GM18519 (cell line): ENCODE measurements around the gene DDX47.
"Not testable (repeated sequence)": the region's sequence is repeated elsewhere in the genome, so short reads cannot be mapped to it uniquely, and the experiment has no call there.

Experiments used
- ATAC-seq: cut with Tn5 transposase; IDR thresholded peaks from one replicate; pipeline ENCODE4 v1.9.1; 2021; ENCODE audit warnings: mild to moderate bottlenecking, moderate library complexity; ENCODE audit not compliant: unreplicated experiment, low FRiP score

The DDX47 gene

GRCh38 chr12:12819752-12820311 is 6.7 kb downstream of the DDX47 start:
- no peak for ATAC-seq

GRCh38 chr12:12820376-12820775 is 7.2 kb downstream of the DDX47 start:
- ATAC-seq, result not testable (repeated sequence)

- peak; percentile 71 for ATAC-seq
Measured at GRCh38 chr12:12821975-12822374, 8.8 kb downstream of the DDX47 start.

- no peak for ATAC-seq
Measured at GRCh38 chr12:12822886-12823285, 9.7 kb downstream of the DDX47 start.

GRCh38 chr12:12823300-12823699 is 10.2 kb downstream of the DDX47 start:
- no peak for ATAC-seq

- ATAC-seq, result no peak
Measured at GRCh38 chr12:12823811-12824210, 10.7 kb downstream of the DDX47 start.

GRCh38 chr12:12835378-12836146 is 22.4 kb downstream of the DDX47 start:
- no peak for ATAC-seq

- no peak for ATAC-seq
Measured at GRCh38 chr12:12836571-12836970, 23.4 kb downstream of the DDX47 start.

GRCh38 chr12:12837025-12837812 is 24.1 kb downstream of the DDX47 start:
- no peak for ATAC-seq

- ATAC-seq, result no peak
Measured at GRCh38 chr12:12837813-12838153, 24.6 kb downstream of the DDX47 start.

- ATAC-seq, result no peak
Measured at GRCh38 chr12:12839003-12839395, 25.9 kb downstream of the DDX47 start.

GRCh38 chr12:12839439-12839838 is 26.3 kb downstream of the DDX47 start:
- not testable (repeated sequence) for ATAC-seq

GRCh38 chr12:12839873-12840579 is 26.9 kb downstream of the DDX47 start:
- no peak for ATAC-seq

GRCh38 chr12:12840580-12840899 is 27.4 kb downstream of the DDX47 start:
- ATAC-seq, result no peak

GRCh38 chr12:12841428-12841827 is 28.3 kb downstream of the DDX47 start:
- ATAC-seq, result not testable (repeated sequence)

GRCh38 chr12:12845794-12846243 is 32.7 kb downstream of the DDX47 start:
- ATAC-seq, result no peak

- ATAC-seq, result not testable (repeated sequence)
Measured at GRCh38 chr12:12846780-12847179, 33.6 kb downstream of the DDX47 start.

- ATAC-seq, result no peak
Measured at GRCh38 chr12:12853435-12853834, 40.3 kb downstream of the DDX47 start.

GRCh38 chr12:12859690-12860089 is 46.5 kb downstream of the DDX47 start:
- ATAC-seq, result no peak

GRCh38 chr12:12864243-12864642 is 51.1 kb downstream of the DDX47 start:
- ATAC-seq, result no peak
